Stimulated activated CD8-positive, alpha-beta memory T cell treated with anti-CD3 and anti-CD28 coated beads, Interleukin-15, amount 100 ng/mL, for 4 hours (primary cell): ENCODE data around the gene STXBP5L.
"Not testable (repeated sequence)": the region's sequence is repeated elsewhere in the genome, so short reads cannot be mapped to it uniquely, and the experiment has no call there.

ENCODE experiments used
- DNase-seq, 2 donors: peaks; one replicate each; pipeline ENCODE4 v3.0.0-alpha.2; 2020; ENCODE audit warnings: low read depth in 2 of 2

STXBP5L gene

GRCh38 chr3:121430664-121431215 lies 522.7 kb downstream of the STXBP5L start:
- DNase-seq: no peak

GRCh38 chr3:121431726-121432517 lies 523.9 kb downstream of the STXBP5L start:
- peak in 1 of 2 donors; percentile 17 for DNase-seq

GRCh38 chr3:121436074-121436473 lies 528.1 kb downstream of the STXBP5L start:
- no peak for DNase-seq

- no peak for DNase-seq
Observed at GRCh38 chr3:121436641-121437040, 528.6 kb downstream of the STXBP5L start.

GRCh38 chr3:121443456-121443855 lies 535.5 kb downstream of the STXBP5L start:
- DNase-seq: no peak

GRCh38 chr3:121451752-121452151 lies 543.7 kb downstream of the STXBP5L start:
- DNase-seq: not testable (repeated sequence)

GRCh38 chr3:121462565-121462964 lies 554.6 kb downstream of the STXBP5L start:
- DNase-seq: no peak

GRCh38 chr3:121463745-121464144 lies 555.7 kb downstream of the STXBP5L start:
- no peak for DNase-seq

GRCh38 chr3:121467085-121467484 lies 559.1 kb downstream of the STXBP5L start:
- no peak for DNase-seq

- DNase-seq: no peak
Observed at GRCh38 chr3:121473001-121473400, 565.0 kb downstream of the STXBP5L start.
